Activated CD4-positive, alpha-beta T cell treated with anti-CD3 and anti-CD28 coated beads, Interleukin-2, amount 10 ng/mL, durations not matched to agents 24 days and 14 days (primary cell): ENCODE data around the gene XAB2. TPM values are rescaled to one million over a fixed set of nuclear protein-coding genes. Genes with fewer than 3 reads are reported as not detected.
"Not testable (repeated sequence)": the region's sequence is repeated elsewhere in the genome, so short reads cannot be mapped to it uniquely, and the experiment has no call there.

Source experiments
- DNase-seq: peaks from one replicate; pipeline ENCODE4 v3.0.0; 2022
- H3K27ac Mint-ChIP-seq: one replicate; pipeline ENCODE4 v1.8.0; 2022; ENCODE audit warnings: mild to moderate bottlenecking, mixed read lengths
- H3K27me3 Mint-ChIP-seq: one replicate; pipeline ENCODE4 v1.8.0; 2022; ENCODE audit warnings: mixed read lengths
- H3K36me3 Mint-ChIP-seq: one replicate; pipeline ENCODE4 v1.8.0; 2022; ENCODE audit warnings: low read depth, mild to moderate bottlenecking, mixed read lengths
- H3K4me1 Mint-ChIP-seq: one replicate; pipeline ENCODE4 v1.8.0; 2021; ENCODE audit warnings: mixed read lengths
- H3K4me3 Mint-ChIP-seq: one replicate; pipeline ENCODE4 v1.8.0; 2022; ENCODE audit warnings: mild to moderate bottlenecking, moderate library complexity, mixed read lengths
- H3K9me3 Mint-ChIP-seq: one replicate; pipeline ENCODE4 v1.8.0; 2021; ENCODE audit warnings: mixed read lengths
- intact Hi-C: fragments of 100-400 bp; cut with micrococcal nuclease; formaldehyde crosslinking; loops from one replicate; pipeline ENCODE4 v1.15.1; 2023
- total RNA-seq: library from RNA; stranded (reverse); gene quantifications from 2 replicates; pipeline ENCODE4 v1.2.3, GENCODE V29; 2022

Gene XAB2
- total RNA-seq, 1 donor from 2014 or later, result 51.6 TPM

DNA sequence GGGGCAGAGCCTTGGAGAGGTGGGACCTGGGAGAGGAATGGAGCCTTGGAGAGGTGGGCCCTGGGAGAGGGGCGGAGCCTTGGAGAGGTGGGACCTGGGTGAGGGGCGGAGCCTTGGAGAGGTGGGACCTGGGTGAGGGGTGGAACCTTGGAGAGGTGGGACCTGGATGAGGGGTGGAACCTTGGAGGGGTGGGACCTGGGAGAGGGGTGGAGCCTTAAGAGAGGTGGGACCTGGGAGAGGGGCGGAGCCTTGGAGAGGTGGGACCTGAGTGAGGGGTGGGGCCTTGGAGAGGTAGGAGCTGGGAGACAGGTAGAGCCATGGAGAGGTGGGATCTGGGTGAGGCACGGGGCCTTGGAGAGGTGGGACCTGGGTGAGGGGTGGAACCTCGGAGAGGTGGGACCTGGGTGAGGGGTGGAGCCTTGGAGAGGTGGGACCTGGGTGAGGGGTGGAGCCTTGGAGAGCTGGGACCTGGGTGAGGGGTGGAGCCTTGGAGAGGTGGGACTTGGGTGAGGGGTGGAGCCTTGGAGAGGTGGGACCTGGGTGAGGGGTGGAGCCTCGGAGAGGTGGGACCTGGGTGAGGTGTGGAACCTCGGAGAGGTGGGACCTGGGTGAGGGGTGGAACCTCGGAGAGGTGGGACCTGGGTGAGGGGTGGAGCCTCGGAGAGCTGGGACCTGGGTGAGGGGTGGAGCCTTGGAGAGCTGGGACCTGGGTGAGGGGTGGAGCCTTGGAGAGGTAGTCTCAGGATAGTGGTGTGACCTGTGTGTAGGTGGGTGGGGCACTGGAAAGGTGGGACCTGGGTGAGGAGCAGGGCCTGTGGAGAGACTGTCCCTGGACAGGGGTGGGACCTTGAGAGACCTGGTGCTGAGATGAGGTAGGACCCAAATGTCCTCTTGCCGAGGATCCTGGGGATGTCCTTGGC is 14.5 kb upstream of the XAB2 start:
- DNase-seq, result peak; percentile 74
- H3K9me3 Mint-ChIP-seq, H3K4me3 Mint-ChIP-seq, intact Hi-C loops, H3K27ac Mint-ChIP-seq, H3K27me3 Mint-ChIP-seq: not testable (repeated sequence)
- Mint-ChIP-seq H3K4me1 (peaks cover 11% of the 10 kb centered on the region), H3K36me3 (peaks cover 44% of the 10 kb centered on the region)

DNA sequence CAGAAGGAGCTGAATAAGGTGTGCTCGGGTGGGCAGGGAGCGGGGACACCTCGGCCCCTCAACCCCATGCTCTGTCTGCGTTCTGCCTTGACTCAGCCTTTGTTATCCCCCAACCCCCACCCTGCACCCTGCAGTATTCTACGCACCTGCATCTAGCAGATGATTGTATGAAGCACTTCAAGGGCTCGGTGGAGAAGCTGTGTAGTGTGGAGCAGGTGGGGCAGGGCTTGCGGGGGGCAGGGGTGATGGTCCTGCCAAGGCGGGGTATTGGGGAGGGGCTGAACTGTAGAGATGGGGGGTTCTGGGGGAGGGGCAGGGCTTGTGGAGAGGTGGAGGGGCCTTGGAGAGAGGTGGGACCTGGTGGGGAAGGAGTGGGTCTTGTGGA is 13.7 kb upstream of the XAB2 start:
- Mint-ChIP-seq H3K9me3 (no peaks in the 10 kb centered on the region), H3K4me1 (peaks cover 13% of the 10 kb centered on the region), H3K36me3 (peaks cover 44% of the 10 kb centered on the region), H3K27me3 (no peaks in the 10 kb centered on the region), H3K4me3 (no peak overlapping the region), H3K27ac (no peak overlapping the region)
- intact Hi-C loops, result no loop called here
- DNase-seq, result no peak

GRCh38 chr19:7642295-7643030 is 13.1 kb upstream of the XAB2 start:
- Mint-ChIP-seq H3K4me1 (peaks cover 15% of the 10 kb centered on the region), H3K27me3 (no peaks in the 10 kb centered on the region), H3K27ac (no peak overlapping the region), H3K9me3 (no peaks in the 10 kb centered on the region), H3K4me3 (no peak overlapping the region), H3K36me3 (peaks cover 40% of the 10 kb centered on the region)
- intact Hi-C loops, result no loop called here
- DNase-seq, result no peak

GRCh38 chr19:7641290-7642276 is 12.2 kb upstream of the XAB2 start:
- no peak overlapping the region for H3K4me3 Mint-ChIP-seq
- peaks cover 40% of the 10 kb centered on the region for H3K36me3 Mint-ChIP-seq
- H3K4me1 Mint-ChIP-seq, result peaks cover 15% of the 10 kb centered on the region
- no peak for DNase-seq
- no peaks in the 10 kb centered on the region for H3K27me3 Mint-ChIP-seq
- intact Hi-C loops, result no loop called here
- no peaks in the 10 kb centered on the region for H3K9me3 Mint-ChIP-seq
- no peak overlapping the region for H3K27ac Mint-ChIP-seq

DNA sequence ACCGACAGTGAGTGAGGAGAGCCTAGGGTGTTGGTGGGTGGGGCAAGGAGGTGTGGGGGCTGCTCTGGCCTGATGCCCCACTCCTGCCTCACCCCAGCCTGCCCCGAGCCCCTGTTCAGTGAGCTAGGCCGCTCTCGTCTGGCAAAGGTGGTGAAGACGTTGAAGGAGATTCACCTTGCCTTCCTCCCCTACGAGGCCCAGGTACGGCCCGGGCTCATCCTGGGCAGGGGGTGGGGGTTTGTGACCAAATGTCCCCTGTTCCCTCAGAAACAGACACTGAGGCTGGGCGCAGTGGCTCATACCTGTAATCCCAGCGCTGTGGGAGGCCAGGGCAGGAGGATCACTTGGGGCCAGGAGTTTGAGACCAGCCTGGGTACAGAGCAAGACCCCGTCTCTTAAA is 11.5 kb upstream of the XAB2 start:
- intact Hi-C loops, result no loop called here
- Mint-ChIP-seq H3K36me3 (peaks cover 36% of the 10 kb centered on the region), H3K4me3 (no peak overlapping the region), H3K9me3 (no peaks in the 10 kb centered on the region), H3K27ac (no peak overlapping the region), H3K27me3 (no peaks in the 10 kb centered on the region), H3K4me1 (peaks cover 18% of the 10 kb centered on the region)
- DNase-seq, result no peak

DNA sequence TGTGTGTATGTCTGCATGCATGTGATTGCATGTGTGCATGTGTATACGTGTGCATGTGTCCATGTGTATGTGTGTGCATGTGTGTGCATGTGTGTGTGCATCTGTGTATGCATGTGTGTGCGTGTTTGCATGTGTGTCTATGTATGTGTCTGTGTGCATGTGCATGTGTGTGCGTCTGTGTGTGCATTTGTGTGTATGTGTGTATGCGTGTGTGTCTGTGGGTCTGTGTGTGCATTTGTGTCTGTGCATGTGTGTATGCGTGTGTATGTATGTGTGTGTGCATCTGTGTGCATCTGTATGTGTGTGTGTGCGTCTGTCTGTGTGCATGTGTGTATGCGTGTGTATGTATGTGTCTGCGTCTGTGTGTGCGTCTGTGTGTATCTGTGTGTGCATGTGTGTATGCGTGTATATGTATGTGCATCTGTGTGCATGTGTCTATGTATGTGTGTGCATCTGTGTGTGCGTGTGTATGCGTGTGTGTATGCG is 10.6 kb upstream of the XAB2 start:
- Mint-ChIP-seq H3K4me3 (no peak overlapping the region), H3K36me3 (peaks cover 31% of the 10 kb centered on the region), H3K4me1 (peaks cover 23% of the 10 kb centered on the region), H3K27ac (no peak overlapping the region), H3K9me3 (no peaks in the 10 kb centered on the region), H3K27me3 (no peaks in the 10 kb centered on the region)
- intact Hi-C loops, result no loop called here
- DNase-seq, result no peak

DNA sequence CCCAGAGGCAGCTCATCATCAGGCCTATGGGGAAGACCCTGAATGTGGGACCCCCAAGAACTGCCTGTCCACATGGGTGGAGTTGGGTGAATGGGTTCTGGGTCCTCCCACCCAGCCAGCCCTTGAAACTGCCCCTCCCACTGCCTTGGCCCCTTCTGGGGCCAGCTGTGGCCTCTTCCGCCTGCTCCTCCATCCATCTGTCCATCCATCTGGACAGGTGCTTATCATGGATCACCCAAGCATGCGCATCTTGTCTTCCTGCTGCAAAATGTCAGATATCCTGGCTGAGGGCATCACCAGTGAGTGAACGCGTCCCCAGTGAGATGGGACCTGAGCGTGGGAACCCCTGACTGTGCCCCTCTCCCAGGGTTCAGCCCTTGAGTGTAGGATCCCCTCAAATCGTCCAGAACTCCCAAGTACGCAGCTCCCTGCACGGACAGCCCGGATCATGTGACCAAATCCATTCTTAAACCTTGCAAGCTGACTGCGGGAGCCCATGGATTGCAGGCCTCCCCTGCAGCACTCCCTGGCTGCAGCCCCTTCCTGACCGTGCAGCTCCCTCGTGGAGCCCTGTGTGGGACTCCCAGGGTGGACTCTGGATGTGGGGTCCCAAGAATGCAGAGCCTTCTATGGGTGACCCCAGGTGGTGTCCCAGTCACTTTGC is 9.6 kb upstream of the XAB2 start:
- Mint-ChIP-seq H3K27me3 (no peaks in the 10 kb centered on the region), H3K9me3 (no peaks in the 10 kb centered on the region), H3K27ac (peak overlapping the region; percentile 8), H3K4me3 (peak overlapping the region; percentile 55), H3K4me1 (peaks cover 25% of the 10 kb centered on the region), H3K36me3 (peaks cover 28% of the 10 kb centered on the region)
- intact Hi-C loops, result no loop called here
- no peak for DNase-seq

DNA sequence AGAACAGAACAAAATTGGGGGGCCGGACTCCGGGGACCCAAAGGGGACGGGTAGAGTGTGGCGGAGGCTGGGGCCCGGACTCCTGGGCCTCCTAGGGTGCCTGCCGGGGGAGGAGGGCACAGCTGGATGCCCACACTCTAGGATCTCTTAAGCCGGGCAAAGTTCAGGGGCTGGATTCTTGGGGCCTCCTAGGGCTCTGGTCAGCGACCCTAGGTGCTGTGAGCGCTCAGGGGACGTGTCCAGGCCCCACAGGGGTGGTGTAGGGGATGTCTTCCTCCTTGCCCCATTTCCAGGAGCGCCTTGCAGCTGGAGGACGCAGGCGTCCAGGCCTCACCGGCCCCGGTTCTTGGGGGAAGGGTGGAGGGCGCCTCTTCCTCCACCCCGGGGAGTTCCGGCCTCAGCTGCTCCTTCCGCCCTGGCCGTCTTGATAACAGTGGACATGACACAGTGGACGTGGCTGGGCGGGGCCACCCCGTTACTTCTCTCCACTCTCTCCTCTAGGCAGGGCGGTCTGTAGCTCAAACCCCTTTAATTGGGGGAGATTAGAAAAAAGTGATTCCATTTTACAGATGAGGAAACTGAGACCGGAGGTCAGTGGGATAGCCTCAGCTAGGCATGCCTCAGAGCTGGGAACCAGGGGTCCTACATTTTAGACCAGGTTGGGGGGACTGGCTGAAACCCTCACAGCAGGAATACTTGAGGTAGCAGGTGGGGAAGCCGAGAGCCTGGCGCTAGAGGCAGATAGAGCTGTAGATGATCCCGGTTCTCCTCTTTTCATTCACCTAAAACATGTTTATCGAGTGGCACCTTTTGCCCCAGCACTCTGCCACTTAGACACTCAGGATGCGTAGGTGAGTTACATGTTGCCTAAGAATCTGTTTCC is 8.3 kb upstream of the XAB2 start:
- intact Hi-C loops, result no loop called here
- Mint-ChIP-seq H3K4me1 (peaks cover 25% of the 10 kb centered on the region), H3K9me3 (no peaks in the 10 kb centered on the region), H3K27me3 (no peaks in the 10 kb centered on the region), H3K36me3 (peaks cover 22% of the 10 kb centered on the region), H3K27ac (peak overlapping the region; percentile 89), H3K4me3 (peak overlapping the region; percentile 86)
- DNase-seq, result no peak

GRCh38 chr19:7636691-7637373 is 7.5 kb upstream of the XAB2 start, which contains the start of gene STXBP2:
STXBP2 (plus strand) TSS chr19:7637110; CDS start chr19:7637150, 40 bp downstream.
- DNase-seq, result peak; percentile 96
- peaks cover 25% of the 10 kb centered on the region for H3K4me1 Mint-ChIP-seq
- peak within 1 kb of the TSS; percentile 89 for H3K27ac Mint-ChIP-seq
- intact Hi-C loops, result no loop called here
- no peaks in the 10 kb centered on the region for H3K27me3 Mint-ChIP-seq
- no peaks in the 10 kb centered on the region for H3K9me3 Mint-ChIP-seq
- H3K36me3 Mint-ChIP-seq, result peaks cover 18% of the 10 kb centered on the region
- peak within 1 kb of the TSS; percentile 86 for H3K4me3 Mint-ChIP-seq

DNA sequence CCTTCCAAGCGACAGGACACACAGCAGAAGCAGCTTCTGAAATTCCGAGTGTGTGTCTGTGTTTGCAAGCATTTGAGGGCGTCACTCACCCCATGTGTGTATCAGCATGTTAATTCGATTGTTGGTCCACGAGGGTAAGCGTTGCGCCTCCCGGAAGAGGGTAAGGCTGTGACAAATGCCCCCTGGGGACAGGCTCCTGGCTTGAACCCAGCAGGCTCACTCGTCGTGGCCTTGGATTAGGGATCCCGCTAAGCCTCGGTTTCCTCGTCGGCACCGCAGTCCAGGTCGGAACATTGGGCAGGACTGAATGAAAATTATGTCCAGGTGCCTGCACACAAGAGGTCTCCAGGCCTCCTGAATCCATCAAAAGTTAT is 7.0 kb upstream of the XAB2 start:
- Mint-ChIP-seq H3K9me3 (no peaks in the 10 kb centered on the region), H3K36me3 (peaks cover 18% of the 10 kb centered on the region)

DNA sequence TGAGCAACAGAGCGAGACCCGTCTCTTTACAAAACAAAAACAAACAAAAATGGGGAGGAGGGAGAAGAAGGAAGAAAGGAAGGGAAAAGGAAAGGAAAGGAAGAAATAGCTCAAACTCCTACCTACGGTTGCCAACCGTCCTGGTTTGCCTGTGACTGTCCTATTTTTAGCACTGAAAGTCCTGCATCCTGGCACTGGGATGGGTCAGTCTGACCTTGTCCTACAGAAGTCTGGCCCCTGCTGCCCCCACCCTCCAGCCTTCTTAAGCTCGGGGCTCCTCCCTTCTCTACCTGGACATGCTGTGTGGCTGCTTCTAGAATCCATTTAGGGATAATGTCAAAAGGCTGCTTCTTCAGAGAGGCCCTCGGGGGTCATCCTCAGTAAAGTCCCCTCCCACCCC is 6.3 kb upstream of the XAB2 start:
- Mint-ChIP-seq H3K36me3 (peaks cover 18% of the 10 kb centered on the region), H3K27me3 (no peaks in the 10 kb centered on the region), H3K9me3 (no peaks in the 10 kb centered on the region), H3K4me1 (peaks cover 29% of the 10 kb centered on the region), H3K27ac (no peak overlapping the region), H3K4me3 (peak overlapping the region; percentile 86)
- intact Hi-C loops, result no loop called here
- no peak for DNase-seq

More for the DNA sequence above, 7.0 kb upstream of the XAB2 start:
- peak overlapping the region; percentile 89 for H3K27ac Mint-ChIP-seq
- H3K4me1 Mint-ChIP-seq, result peaks cover 27% of the 10 kb centered on the region
- no peaks in the 10 kb centered on the region for H3K27me3 Mint-ChIP-seq
- DNase-seq, result no peak
- intact Hi-C loops, result no loop called here
- peak overlapping the region; percentile 86 for H3K4me3 Mint-ChIP-seq

DNA sequence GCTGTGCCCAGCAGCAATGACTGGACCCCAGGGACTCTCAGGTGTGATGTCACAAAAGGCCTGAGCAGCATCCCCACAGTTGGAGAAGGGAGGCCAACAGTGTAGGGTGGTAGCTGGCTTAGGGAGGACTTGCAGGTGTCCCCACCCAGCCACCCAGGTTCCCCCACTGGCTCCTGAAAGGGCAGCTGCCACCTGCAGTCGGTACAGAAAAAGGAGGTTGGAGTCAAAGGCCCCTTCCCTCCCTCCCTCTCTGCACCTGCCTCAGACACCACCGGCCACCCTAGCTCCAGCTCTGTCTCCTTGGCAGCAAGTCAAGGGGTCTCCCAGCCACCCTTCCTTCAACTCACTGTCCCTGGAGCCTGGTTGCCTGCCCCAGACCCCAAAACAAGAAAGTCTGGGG is 4.4 kb upstream of the XAB2 start, which contains the start of gene PCP2:
PCP2 (minus strand) TSS at position 22 of the 400 bp plus-strand sequence. CDS start 262 bp downstream, outside the sequence.
- intact Hi-C loops, result no loop called here

More for the DNA sequence above, 4.4 kb upstream of the XAB2 start, which contains the start of gene PCP2:
- Mint-ChIP-seq H3K4me3 (peak within 1 kb of the TSS; percentile 43), H3K27ac (no peak within 1 kb of the TSS), H3K36me3 (peaks cover 10% of the 10 kb centered on the region), H3K4me1 (peaks cover 34% of the 10 kb centered on the region), H3K9me3 (no peaks in the 10 kb centered on the region), H3K27me3 (no peaks in the 10 kb centered on the region)
- no peak for DNase-seq
